Measurements from ENCODE around the gene UPF2. TPM values are rescaled to one million over a fixed set of nuclear protein-coding genes. Genes with fewer than 3 reads are reported as not detected.
"Not testable (repeated sequence)": the region's sequence is repeated elsewhere in the genome, so short reads cannot be mapped to it uniquely, and the experiment has no call there.

Gene UPF2
- polyA plus RNA-seq, 3 donors = 9.0 to 17.1 (median 9.1) TPM

GRCh38 chr10:12050528-12050927 lies 7.9 kb upstream of the UPF2 start:
- H3K27ac ChIP-seq (ENCODE audit: low read depth, low read length) = no peak overlapping the region

- WGBS, 3 donors = 72 to 88% (median 86%) methylated on average over 8 of the region's 8 CpGs
- no peak overlapping the region for H3K27ac ChIP-seq (ENCODE audit: low read depth, low read length)
Measured at GRCh38 chr10:12048547-12048946, 5.9 kb upstream of the UPF2 start.

- 77 to 83% (median 78%) methylated on average over 5 of the region's 5 CpGs for WGBS, 3 donors
Measured at GRCh38 chr10:12045596-12045995, 3.0 kb upstream of the UPF2 start.

GRCh38 chr10:12042409-12042796 lies 206 bp downstream of the UPF2 start:
- H3K27ac ChIP-seq (ENCODE audit: low read depth, low read length) = peak overlapping the region; percentile 1
- 0 to 1% (median 1%) methylated on average over 24 to 31 of the region's 31 CpGs for WGBS, 3 donors

More at GRCh38 chr10:12045596-12045995, 3.0 kb upstream of the UPF2 start:
- no peak overlapping the region for H3K27ac ChIP-seq (ENCODE audit: low read depth, low read length)

- 0% methylated on average over 25 to 26 of the region's 26 CpGs for WGBS, 3 donors
- H3K27ac ChIP-seq (ENCODE audit: low read depth, low read length) = peak overlapping the region; percentile 1
Measured at GRCh38 chr10:12041766-12042408, 722 bp downstream of the UPF2 start.

- no peak overlapping the region for H3K27ac ChIP-seq (ENCODE audit: low read depth, low read length)
- 71 to 73% (median 72%) methylated on average over 3 of the region's 3 CpGs for WGBS, 3 donors
Measured at GRCh38 chr10:12036073-12036655, 6.4 kb downstream of the UPF2 start.

- no peak overlapping the region for H3K27ac ChIP-seq (ENCODE audit: low read depth, low read length)
- WGBS, 3 donors = 92 to 96% (median 92%) methylated on average over 4 of the region's 4 CpGs
Measured at GRCh38 chr10:12031404-12031803, 11.2 kb downstream of the UPF2 start.

- WGBS, 3 donors = 60 to 94% (median 91%) methylated on average over 2 of the region's 2 CpGs
- no peak overlapping the region for H3K27ac ChIP-seq (ENCODE audit: low read depth, low read length)
Measured at GRCh38 chr10:12027539-12027938, 15.1 kb downstream of the UPF2 start.

GRCh38 chr10:12025591-12025990 lies 17.0 kb downstream of the UPF2 start:
- 89 to 93% (median 89%) methylated on average over 5 of the region's 5 CpGs for WGBS, 3 donors

GRCh38 chr10:12022580-12023257 lies 19.9 kb downstream of the UPF2 start:
- no peak overlapping the region for H3K27ac ChIP-seq (ENCODE audit: low read depth, low read length)
- WGBS, 3 donors = 32 to 62% (median 40%) methylated on average over 1 of the region's 1 CpG

More at GRCh38 chr10:12025591-12025990, 17.0 kb downstream of the UPF2 start:
- no peak overlapping the region for H3K27ac ChIP-seq (ENCODE audit: low read depth, low read length)

- H3K27ac ChIP-seq (ENCODE audit: low read depth, low read length) = no peak overlapping the region
- 79 to 92% (median 83%) methylated on average over 2 of the region's 2 CpGs for WGBS, 3 donors
Measured at GRCh38 chr10:12020574-12020973, 22.0 kb downstream of the UPF2 start.

- WGBS, 3 donors = 72 to 86% (median 75%) methylated on average over 9 of the region's 9 CpGs
- H3K27ac ChIP-seq (ENCODE audit: low read depth, low read length) = no peak overlapping the region
Measured at GRCh38 chr10:12019283-12019971, 23.2 kb downstream of the UPF2 start.

GRCh38 chr10:12018438-12019282 lies 23.9 kb downstream of the UPF2 start:
- WGBS, 3 donors = 75 to 88% (median 77%) methylated on average over 6 of the region's 6 CpGs
- H3K27ac ChIP-seq (ENCODE audit: low read depth, low read length) = no peak overlapping the region

GRCh38 chr10:12013926-12014325 lies 28.7 kb downstream of the UPF2 start:
- H3K27ac ChIP-seq (ENCODE audit: low read depth, low read length) = no peak overlapping the region
- 94 to 98% (median 97%) methylated on average over 1 of the region's 1 CpG for WGBS, 3 donors

- H3K27ac ChIP-seq (ENCODE audit: low read depth, low read length) = not testable (repeated sequence)
- WGBS, 3 donors = 96 to 97% (median 97%) methylated on average over 6 of the region's 6 CpGs
Measured at GRCh38 chr10:12013391-12013790, 29.2 kb downstream of the UPF2 start.

GRCh38 chr10:12010353-12010752 lies 32.3 kb downstream of the UPF2 start:
- H3K27ac ChIP-seq (ENCODE audit: low read depth, low read length) = no peak overlapping the region
- WGBS, 3 donors = 97 to 99% (median 98%) methylated on average over 4 of the region's 4 CpGs

GRCh38 chr10:12008842-12009241 lies 33.8 kb downstream of the UPF2 start:
- H3K27ac ChIP-seq (ENCODE audit: low read depth, low read length) = not testable (repeated sequence)

- 88 to 95% (median 91%) methylated on average over 4 of the region's 4 CpGs for WGBS, 3 donors
- H3K27ac ChIP-seq (ENCODE audit: low read depth, low read length) = no peak overlapping the region
Measured at GRCh38 chr10:12006671-12007070, 35.9 kb downstream of the UPF2 start.
